ENCODE measurements around the gene ZMYND10. TPM values are rescaled to one million over a fixed set of nuclear protein-coding genes. Genes with fewer than 3 reads are reported as not detected.
A peak's percentile ranks its signal among the peaks of the same experiment; 100 is the strongest.

Gene ZMYND10
- total RNA-seq, 1 experiment from 2014 or later: 1.4 TPM

GRCh38 chr3:50355829-50356552, 10.5 kb upstream of the ZMYND10 start:
- H3K14ac ChIP-seq (ENCODE audit: insufficient read depth, low read length): no peak overlapping the region
- H2AK5ac ChIP-seq (ENCODE audit: insufficient read length, low read length): no peak overlapping the region
- H3K9me3 ChIP-seq (ENCODE audit: control insufficient read depth, low read depth, low read length): no peaks in the 10 kb centered on the region
- peaks cover 6% of the 10 kb centered on the region for H3K79me1 ChIP-seq (ENCODE audit: insufficient read depth, low read depth, low read length, poor library complexity, severe bottlenecking)
- no peak overlapping the region for H3T11ph ChIP-seq (ENCODE audit: low read length)
- H3K23me2 ChIP-seq (ENCODE audit: insufficient read length, low read depth, low read length, poor library complexity, severe bottlenecking): peaks cover 9% of the 10 kb centered on the region
- TF ChIP-seq CTCF (conservative IDR thresholded peaks at IDR 0.05): no peak
- no peak overlapping the region for H2BK12ac ChIP-seq (ENCODE audit: insufficient read length, low read depth, low read length)
- H3K4me1 ChIP-seq (ENCODE audit: insufficient read depth, low read length): peaks cover 4% of the 10 kb centered on the region; the same call in 1 of the 2 replicates
- no peak overlapping the region for H2BK15ac ChIP-seq (ENCODE audit: low read depth, low read length)
- Mint-ChIP-seq H3K27ac (no peak overlapping the region), H3K36me3 (ENCODE audit: insufficient read depth in 1 of 3, low read depth in 3 of 3) (peaks cover 13 to 28% (median 27%) of the 10 kb centered on the region in 3 experiments), H3K4me1 (peaks cover 34 to 36% of the 10 kb centered on the region in 2 experiments), H3K4me3 (peak overlapping the region in 1 of 2 experiments; percentile 42; a peak in 2 of 5 replicates), H3K9me3 (no peaks in the 10 kb centered on the region), H3K27me3 (ENCODE audit: low read depth) (no peaks in the 10 kb centered on the region; the same call in 1 of the 2 replicates)
- H3K27me3 ChIP-seq (ENCODE audit: insufficient read depth, low read length): no peaks in the 10 kb centered on the region
- no CpG with 5 or more reads among the region's 5 CpGs for WGBS (ENCODE audit: extremely low coverage, insufficient read length, low lambda C conversion rate)
- no peak overlapping the region for H2BK120ac ChIP-seq (ENCODE audit: low read depth, low read length, poor library complexity, severe bottlenecking)
- H4K20me1 ChIP-seq (ENCODE audit: control insufficient read depth, insufficient read depth, insufficient read length): no peaks in the 10 kb centered on the region
- no peak overlapping the region for H2AFZ ChIP-seq (ENCODE audit: low read length)
- H3K27ac ChIP-seq (ENCODE audit: insufficient read length, low read depth, low read length): no peak overlapping the region
- H4K5ac ChIP-seq (ENCODE audit: insufficient read length, low read depth, low read length): no peak overlapping the region
- H3K9ac ChIP-seq (ENCODE audit: extremely low read depth, insufficient read length, low read length): no peak overlapping the region
- no peak overlapping the region for H3K4ac ChIP-seq (ENCODE audit: low read depth, low read length)
- peaks cover 9% of the 10 kb centered on the region; the same call in 1 of the 2 replicates for H3K79me2 ChIP-seq (ENCODE audit: insufficient read depth, low read length)
- H3K18ac ChIP-seq (ENCODE audit: insufficient read length, low read depth, low read length): no peak overlapping the region
- H3K56ac ChIP-seq (ENCODE audit: insufficient read length, low read depth, low read length): no peak overlapping the region
- H2BK5ac ChIP-seq (ENCODE audit: insufficient read length, low read length): no peak overlapping the region
- no peak for DNase-seq
- H2BK20ac ChIP-seq (ENCODE audit: low read depth, low read length, poor library complexity, severe bottlenecking): no peak overlapping the region
- H4K91ac ChIP-seq (ENCODE audit: insufficient read length, low read depth, low read length): no peak overlapping the region
- no peak overlapping the region for H3K23ac ChIP-seq (ENCODE audit: insufficient read length, low read depth, low read length)
- no peak overlapping the region for H4K8ac ChIP-seq (replicated peaks; ENCODE audit: insufficient read length, low read depth, low read length)
- no peak overlapping the region for H3K4me2 ChIP-seq (ENCODE audit: insufficient read depth, insufficient read length, low read length)
